ENCODE results near the gene TFR2.
"Not testable (repeated sequence)": the region's sequence is repeated elsewhere in the genome, so short reads cannot be mapped to it uniquely, and the experiment has no call there.

TFR2 gene

GRCh38 chr7:100665168-100665726 lies 23.9 kb upstream of the TFR2 start:
- TF ChIP-seq YY1 (IDR thresholded peaks at IDR 0.05; ENCODE audit: insufficient read depth, insufficient read length) (no peak), SUZ12 (IDR thresholded peaks at IDR 0.05; ENCODE audit: extremely low read depth, insufficient read depth, insufficient read length) (no peak), ZNF274 (IDR thresholded peaks at IDR 0.05; ENCODE audit: low read depth, low read length) (no peak)

DNA sequence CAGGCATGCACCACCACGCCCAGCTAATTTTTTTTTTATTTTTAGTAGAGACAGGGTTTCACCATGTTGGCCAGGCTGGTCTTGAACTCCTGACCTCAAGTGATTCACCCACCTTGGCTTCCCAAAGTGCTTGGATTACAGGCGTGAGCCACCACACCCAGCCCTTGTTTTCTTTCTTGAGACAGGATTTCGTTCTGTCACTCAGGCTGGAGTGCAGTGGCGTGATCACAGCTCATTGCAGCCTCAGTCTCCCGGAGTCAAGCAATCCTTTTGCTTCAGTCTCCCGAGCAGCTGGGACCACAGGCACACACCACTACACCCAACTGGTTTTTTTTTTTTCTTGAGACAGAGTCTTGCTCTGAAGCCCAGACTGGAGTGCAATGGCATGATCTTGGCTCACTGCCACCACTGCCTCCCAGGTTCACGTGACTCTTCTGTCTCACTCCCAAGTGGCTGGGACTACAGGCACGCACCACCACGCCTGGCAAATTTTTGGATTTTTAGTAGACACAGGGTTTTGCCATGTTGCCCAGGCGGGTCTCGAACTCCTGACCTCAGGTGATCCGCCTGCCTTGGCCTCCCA lies 20.9 kb upstream of the TFR2 start:
- DNase-seq (ENCODE audit: low read depth, low spot score); H3K9ac ChIP-seq (ENCODE audit: insufficient read length, low read depth): not testable (repeated sequence)

More at GRCh38 chr7:100665168-100665726, 23.9 kb upstream of the TFR2 start:
- Histone ChIP-seq H3K4me1 (ENCODE audit: insufficient read depth, insufficient read length) (no peaks in the 10 kb centered on the region), H3K27me3 (ENCODE audit: insufficient read depth, insufficient read length) (no peaks in the 10 kb centered on the region), H3K4me3 (ENCODE audit: insufficient read length, low read depth) (no peak overlapping the region), H3K36me3 (ENCODE audit: insufficient read depth, insufficient read length, low read length) (no peaks in the 10 kb centered on the region), H3K9ac (ENCODE audit: insufficient read length, low read depth) (no peak overlapping the region), H3K9me3 (ENCODE audit: insufficient read depth, low read length) (no peaks in the 10 kb centered on the region)
- no peak for DNase-seq (ENCODE audit: low read depth, low spot score)

GRCh38 chr7:100655908-100656674 lies 14.7 kb upstream of the TFR2 start, which contains the start of gene ACTL6B:
Gene ACTL6B (minus strand): TSS chr7:100656448. CDS start chr7:100656354, 94 bp downstream.
- peak within 1 kb of the TSS; percentile 4 for H3K4me3 ChIP-seq (ENCODE audit: insufficient read length, low read depth)

More for the DNA sequence above, 20.9 kb upstream of the TFR2 start:
- not testable (repeated sequence) for H3K4me1 ChIP-seq (ENCODE audit: insufficient read depth, insufficient read length); H3K4me3 ChIP-seq (ENCODE audit: insufficient read length, low read depth); H3K9me3 ChIP-seq (ENCODE audit: insufficient read depth, low read length); H3K27me3 ChIP-seq (ENCODE audit: insufficient read depth, insufficient read length); H3K36me3 ChIP-seq (ENCODE audit: insufficient read depth, insufficient read length, low read length)

DNA sequence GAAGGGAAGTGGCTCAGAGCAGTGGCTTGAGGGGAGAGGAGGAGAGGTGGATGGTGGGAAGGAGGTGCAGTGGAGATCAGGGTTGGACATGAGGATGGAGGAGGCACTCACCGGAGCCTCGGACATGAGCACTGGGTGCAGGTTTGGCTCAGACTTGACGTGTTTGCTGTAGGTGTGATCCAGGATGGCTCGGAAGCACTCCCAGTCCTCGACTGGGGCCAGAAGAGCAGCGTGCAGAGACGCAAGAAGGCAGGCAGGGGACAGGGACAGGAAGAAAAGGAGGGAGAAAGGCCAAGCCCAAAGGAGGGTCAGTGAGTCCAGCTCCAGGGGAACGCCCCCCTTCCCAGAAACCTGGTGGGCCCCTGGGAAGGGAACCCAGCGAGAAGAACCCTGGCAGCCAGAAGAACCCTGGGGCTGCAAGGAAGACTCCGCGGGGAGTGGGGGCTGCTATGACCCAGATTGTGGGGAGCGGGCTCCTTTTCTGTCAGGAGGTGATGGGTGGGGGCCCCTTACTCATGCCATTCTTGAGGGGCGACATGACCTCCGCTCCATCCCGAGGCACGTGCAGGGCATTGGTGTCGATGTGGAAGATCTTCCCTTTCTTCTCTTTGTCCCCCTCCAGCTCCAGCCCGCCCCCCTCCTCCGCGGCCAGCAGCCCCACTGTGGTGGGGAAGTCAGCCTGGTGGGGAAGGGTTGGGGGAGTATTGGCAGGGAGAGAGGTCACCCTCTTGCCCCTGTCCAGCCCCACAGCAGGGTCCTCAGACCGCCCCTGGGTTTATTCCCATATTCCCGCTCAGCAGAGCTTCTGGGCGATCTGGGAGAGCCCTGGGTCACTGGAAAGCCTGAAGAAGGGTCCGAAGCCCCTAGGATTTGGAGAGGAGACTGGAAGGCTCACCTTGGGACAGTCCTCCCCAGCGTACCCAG lies 13.8 kb upstream of the TFR2 start:
- no peaks in the 10 kb centered on the region for H3K4me1 ChIP-seq (ENCODE audit: insufficient read depth, insufficient read length)
- no peak overlapping the region for H3K9ac ChIP-seq (ENCODE audit: insufficient read length, low read depth)
- peaks cover 22% of the 10 kb centered on the region for H3K27me3 ChIP-seq (ENCODE audit: insufficient read depth, insufficient read length)
- H3K4me3 ChIP-seq (ENCODE audit: insufficient read length, low read depth), result no peak overlapping the region
- TF ChIP-seq YY1 (IDR thresholded peaks at IDR 0.05; ENCODE audit: insufficient read depth, insufficient read length) (no peak), SUZ12 (IDR thresholded peaks at IDR 0.05; ENCODE audit: extremely low read depth, insufficient read depth, insufficient read length) (no peak), ZNF274 (IDR thresholded peaks at IDR 0.05; ENCODE audit: low read depth, low read length) (no peak)
- DNase-seq (ENCODE audit: low read depth, low spot score), result no peak
- no peaks in the 10 kb centered on the region for H3K9me3 ChIP-seq (ENCODE audit: insufficient read depth, low read length)
- H3K36me3 ChIP-seq (ENCODE audit: insufficient read depth, insufficient read length, low read length), result no peaks in the 10 kb centered on the region

More at GRCh38 chr7:100655908-100656674, 14.7 kb upstream of the TFR2 start, which contains the start of gene ACTL6B:
- Histone ChIP-seq H3K9me3 (ENCODE audit: insufficient read depth, low read length) (no peaks in the 10 kb centered on the region), H3K36me3 (ENCODE audit: insufficient read depth, insufficient read length, low read length) (no peaks in the 10 kb centered on the region), H3K4me1 (ENCODE audit: insufficient read depth, insufficient read length) (no peaks in the 10 kb centered on the region), H3K27me3 (ENCODE audit: insufficient read depth, insufficient read length) (peaks cover 22% of the 10 kb centered on the region), H3K9ac (ENCODE audit: insufficient read length, low read depth) (no peak within 1 kb of the TSS)
- no peak for DNase-seq (ENCODE audit: low read depth, low spot score)
- TF ChIP-seq SUZ12 (IDR thresholded peaks at IDR 0.05; ENCODE audit: extremely low read depth, insufficient read depth, insufficient read length), result no peak
- TF ChIP-seq YY1 (IDR thresholded peaks at IDR 0.05; ENCODE audit: insufficient read depth, insufficient read length), result no peak
- TF ChIP-seq ZNF274 (IDR thresholded peaks at IDR 0.05; ENCODE audit: low read depth, low read length), result no peak

DNA sequence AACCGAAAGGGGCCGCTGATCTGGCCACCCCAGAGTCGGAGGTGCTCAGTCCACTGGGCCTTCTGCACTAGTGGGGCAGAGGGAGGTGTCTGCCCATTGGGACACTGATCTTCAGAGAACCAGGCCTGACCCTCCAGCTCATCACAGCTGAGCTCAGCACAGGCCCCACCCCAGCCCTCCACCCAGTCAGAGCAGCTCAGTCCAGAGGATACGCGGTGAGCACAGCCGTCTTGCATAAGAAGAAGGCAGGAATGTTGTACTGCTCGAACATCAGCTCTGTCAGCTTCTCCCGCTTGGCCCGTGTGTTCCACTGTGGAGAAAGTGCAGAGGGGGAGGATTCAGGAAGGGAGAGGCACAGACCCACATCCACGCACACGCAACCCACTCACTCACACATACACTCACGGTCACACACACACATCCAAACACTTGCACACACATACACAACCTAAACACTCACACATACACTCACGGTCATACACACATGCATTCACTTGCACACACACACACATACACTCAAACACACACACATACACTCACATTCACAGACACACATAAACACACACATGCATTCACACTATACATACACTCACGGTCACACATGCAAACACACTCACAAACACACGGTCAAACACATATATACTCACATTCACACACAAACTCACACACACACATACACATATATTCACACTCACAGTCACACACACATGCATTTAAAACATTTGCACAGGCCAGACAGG lies 8.6 kb upstream of the TFR2 start:
- Histone ChIP-seq H3K27me3 (ENCODE audit: insufficient read depth, insufficient read length) (peaks cover 5% of the 10 kb centered on the region), H3K36me3 (ENCODE audit: insufficient read depth, insufficient read length, low read length) (no peaks in the 10 kb centered on the region), H3K4me1 (ENCODE audit: insufficient read depth, insufficient read length) (peaks cover 4% of the 10 kb centered on the region), H3K4me3 (ENCODE audit: insufficient read length, low read depth) (no peak overlapping the region), H3K9ac (ENCODE audit: insufficient read length, low read depth) (no peak overlapping the region), H3K9me3 (ENCODE audit: insufficient read depth, low read length) (no peaks in the 10 kb centered on the region)
- no peak for DNase-seq (ENCODE audit: low read depth, low spot score)
- no peak for TF ChIP-seq ZNF274 (IDR thresholded peaks at IDR 0.05; ENCODE audit: low read depth, low read length)
- no peak for TF ChIP-seq SUZ12 (IDR thresholded peaks at IDR 0.05; ENCODE audit: extremely low read depth, insufficient read depth, insufficient read length)
- TF ChIP-seq YY1 (IDR thresholded peaks at IDR 0.05; ENCODE audit: insufficient read depth, insufficient read length), result no peak

DNA sequence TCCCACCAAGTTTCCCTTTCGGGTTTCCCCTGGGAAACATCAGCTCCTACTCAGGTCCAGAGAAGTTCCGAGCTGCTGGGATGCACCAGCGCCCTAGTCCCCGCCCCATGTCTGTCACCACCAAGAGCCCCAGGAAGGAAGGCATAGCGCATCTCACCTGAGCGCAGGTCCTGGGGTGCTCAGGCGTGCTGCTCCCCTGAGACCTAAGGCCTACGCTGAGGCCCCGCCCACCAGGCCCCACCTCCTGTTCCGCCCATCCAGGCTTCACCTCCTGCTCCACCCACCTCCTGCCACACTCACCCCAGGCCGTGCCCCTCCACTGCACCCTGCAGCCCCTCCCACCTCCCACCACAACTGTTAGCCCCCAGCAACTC lies 1.2 kb upstream of the TFR2 start:
- no peak for DNase-seq (ENCODE audit: low read depth, low spot score)

More for the DNA sequence above, 1.2 kb upstream of the TFR2 start:
- TF ChIP-seq ZNF274 (IDR thresholded peaks at IDR 0.05; ENCODE audit: low read depth, low read length) (no peak), SUZ12 (IDR thresholded peaks at IDR 0.05; ENCODE audit: extremely low read depth, insufficient read depth, insufficient read length) (no peak), YY1 (IDR thresholded peaks at IDR 0.05; ENCODE audit: insufficient read depth, insufficient read length) (no peak)
- no peaks in the 10 kb centered on the region for H3K36me3 ChIP-seq (ENCODE audit: insufficient read depth, insufficient read length, low read length)
- peaks cover 8% of the 10 kb centered on the region for H3K4me1 ChIP-seq (ENCODE audit: insufficient read depth, insufficient read length)
- H3K27me3 ChIP-seq (ENCODE audit: insufficient read depth, insufficient read length), result no peaks in the 10 kb centered on the region
- no peaks in the 10 kb centered on the region for H3K9me3 ChIP-seq (ENCODE audit: insufficient read depth, low read length)
- no peak overlapping the region for H3K4me3 ChIP-seq (ENCODE audit: insufficient read length, low read depth)
- H3K9ac ChIP-seq (ENCODE audit: insufficient read length, low read depth), result no peak overlapping the region
